Measurements from ENCODE around the gene MADCAM1.
A peak's percentile ranks its signal among the peaks of the same experiment; 100 is the strongest.

MADCAM1 gene

GRCh38 chr19:453606-454005 lies 42.7 kb upstream of the MADCAM1 start:
- no peaks in the 10 kb centered on the region for H3K9me3 Mint-ChIP-seq
- peaks cover 48% of the 10 kb centered on the region for H3K36me3 Mint-ChIP-seq (ENCODE audit: low read depth)
- peaks cover 7% of the 10 kb centered on the region for H3K4me1 Mint-ChIP-seq
- no peak overlapping the region for H3K27ac Mint-ChIP-seq
- TF ChIP-seq CTCF (IDR thresholded peaks at IDR 0.05; ENCODE audit: unreplicated experiment in 3 of 3): no peak
- H3K27me3 Mint-ChIP-seq (ENCODE audit: low read depth): peaks cover 5% of the 10 kb centered on the region
- no peak overlapping the region for H3K4me3 Mint-ChIP-seq

- peaks cover 5% of the 10 kb centered on the region for H3K27me3 Mint-ChIP-seq (ENCODE audit: low read depth)
- no peak overlapping the region for H3K4me3 Mint-ChIP-seq
- H3K9me3 Mint-ChIP-seq: no peaks in the 10 kb centered on the region
Measured at GRCh38 chr19:455031-455705, 41.1 kb upstream of the MADCAM1 start.

GRCh38 chr19:455851-456546 lies 40.3 kb upstream of the MADCAM1 start:
- Mint-ChIP-seq H3K36me3 (ENCODE audit: low read depth) (peaks cover 43% of the 10 kb centered on the region), H3K27me3 (ENCODE audit: low read depth) (peaks cover 5% of the 10 kb centered on the region), H3K27ac (no peak overlapping the region), H3K4me3 (peak overlapping the region in 1 of 3 experiments; percentile 60), H3K4me1 (peaks cover 9% of the 10 kb centered on the region), H3K9me3 (no peaks in the 10 kb centered on the region)
- TF ChIP-seq CTCF (IDR thresholded peaks at IDR 0.05; ENCODE audit: unreplicated experiment in 3 of 3): no peak

More at GRCh38 chr19:455031-455705, 41.1 kb upstream of the MADCAM1 start:
- H3K27ac Mint-ChIP-seq: no peak overlapping the region
- peaks cover 48% of the 10 kb centered on the region for H3K36me3 Mint-ChIP-seq (ENCODE audit: low read depth)
- TF ChIP-seq CTCF (IDR thresholded peaks at IDR 0.05; ENCODE audit: unreplicated experiment in 3 of 3): no peak
- H3K4me1 Mint-ChIP-seq: peaks cover 9% of the 10 kb centered on the region

GRCh38 chr19:456547-457110 lies 39.7 kb upstream of the MADCAM1 start:
- peaks cover 39% of the 10 kb centered on the region for H3K36me3 Mint-ChIP-seq (ENCODE audit: low read depth)
- H3K9me3 Mint-ChIP-seq: no peaks in the 10 kb centered on the region
- H3K4me3 Mint-ChIP-seq: peak overlapping the region in 1 of 3 experiments; percentile 60

GRCh38 chr19:457636-458035 lies 38.6 kb upstream of the MADCAM1 start:
- no peak for TF ChIP-seq CTCF (IDR thresholded peaks at IDR 0.05; ENCODE audit: unreplicated experiment in 3 of 3)
- H3K27ac Mint-ChIP-seq: no peak overlapping the region
- peaks cover 9% of the 10 kb centered on the region for H3K4me1 Mint-ChIP-seq
- H3K36me3 Mint-ChIP-seq (ENCODE audit: low read depth): peaks cover 31% of the 10 kb centered on the region
- peak overlapping the region in 2 of 3 experiments; percentile 26 to 55 for H3K4me3 Mint-ChIP-seq
- peaks cover 9% of the 10 kb centered on the region for H3K27me3 Mint-ChIP-seq (ENCODE audit: low read depth)
- H3K9me3 Mint-ChIP-seq: no peaks in the 10 kb centered on the region

More at GRCh38 chr19:456547-457110, 39.7 kb upstream of the MADCAM1 start:
- H3K27me3 Mint-ChIP-seq (ENCODE audit: low read depth): peaks cover 5% of the 10 kb centered on the region
- no peak overlapping the region for H3K27ac Mint-ChIP-seq
- H3K4me1 Mint-ChIP-seq: peaks cover 9% of the 10 kb centered on the region
- no peak for TF ChIP-seq CTCF (IDR thresholded peaks at IDR 0.05; ENCODE audit: unreplicated experiment in 3 of 3)
